Activated naive CD4-positive, alpha-beta T cell treated with anti-CD3 and anti-CD28 coated beads, Interleukin-2, amount 50 U/mL, for 24 hours (primary cell): ENCODE results near the gene PRICKLE3.

Experiments used
- H3K27ac Mint-ChIP-seq: one replicate; pipeline ENCODE4 v1.8.0; 2021; ENCODE audit warnings: mild to moderate bottlenecking, mixed read lengths
- H3K27me3 Mint-ChIP-seq: one replicate; pipeline ENCODE4 v1.8.0; 2021; ENCODE audit warnings: mixed read lengths
- H3K36me3 Mint-ChIP-seq: one replicate; pipeline ENCODE4 v1.8.0; 2021; ENCODE audit warnings: mixed read lengths
- H3K4me1 Mint-ChIP-seq: one replicate; pipeline ENCODE4 v1.8.0; 2021; ENCODE audit warnings: mixed read lengths
- H3K4me3 Mint-ChIP-seq: one replicate; pipeline ENCODE4 v1.8.0; 2021; ENCODE audit warnings: mild to moderate bottlenecking, mixed read lengths
- H3K9me3 Mint-ChIP-seq: one replicate; pipeline ENCODE4 v1.8.0; 2021; ENCODE audit warnings: mixed read lengths

PRICKLE3 gene, protein sequence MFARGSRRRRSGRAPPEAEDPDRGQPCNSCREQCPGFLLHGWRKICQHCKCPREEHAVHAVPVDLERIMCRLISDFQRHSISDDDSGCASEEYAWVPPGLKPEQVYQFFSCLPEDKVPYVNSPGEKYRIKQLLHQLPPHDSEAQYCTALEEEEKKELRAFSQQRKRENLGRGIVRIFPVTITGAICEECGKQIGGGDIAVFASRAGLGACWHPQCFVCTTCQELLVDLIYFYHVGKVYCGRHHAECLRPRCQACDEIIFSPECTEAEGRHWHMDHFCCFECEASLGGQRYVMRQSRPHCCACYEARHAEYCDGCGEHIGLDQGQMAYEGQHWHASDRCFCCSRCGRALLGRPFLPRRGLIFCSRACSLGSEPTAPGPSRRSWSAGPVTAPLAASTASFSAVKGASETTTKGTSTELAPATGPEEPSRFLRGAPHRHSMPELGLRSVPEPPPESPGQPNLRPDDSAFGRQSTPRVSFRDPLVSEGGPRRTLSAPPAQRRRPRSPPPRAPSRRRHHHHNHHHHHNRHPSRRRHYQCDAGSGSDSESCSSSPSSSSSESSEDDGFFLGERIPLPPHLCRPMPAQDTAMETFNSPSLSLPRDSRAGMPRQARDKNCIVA

DNA sequence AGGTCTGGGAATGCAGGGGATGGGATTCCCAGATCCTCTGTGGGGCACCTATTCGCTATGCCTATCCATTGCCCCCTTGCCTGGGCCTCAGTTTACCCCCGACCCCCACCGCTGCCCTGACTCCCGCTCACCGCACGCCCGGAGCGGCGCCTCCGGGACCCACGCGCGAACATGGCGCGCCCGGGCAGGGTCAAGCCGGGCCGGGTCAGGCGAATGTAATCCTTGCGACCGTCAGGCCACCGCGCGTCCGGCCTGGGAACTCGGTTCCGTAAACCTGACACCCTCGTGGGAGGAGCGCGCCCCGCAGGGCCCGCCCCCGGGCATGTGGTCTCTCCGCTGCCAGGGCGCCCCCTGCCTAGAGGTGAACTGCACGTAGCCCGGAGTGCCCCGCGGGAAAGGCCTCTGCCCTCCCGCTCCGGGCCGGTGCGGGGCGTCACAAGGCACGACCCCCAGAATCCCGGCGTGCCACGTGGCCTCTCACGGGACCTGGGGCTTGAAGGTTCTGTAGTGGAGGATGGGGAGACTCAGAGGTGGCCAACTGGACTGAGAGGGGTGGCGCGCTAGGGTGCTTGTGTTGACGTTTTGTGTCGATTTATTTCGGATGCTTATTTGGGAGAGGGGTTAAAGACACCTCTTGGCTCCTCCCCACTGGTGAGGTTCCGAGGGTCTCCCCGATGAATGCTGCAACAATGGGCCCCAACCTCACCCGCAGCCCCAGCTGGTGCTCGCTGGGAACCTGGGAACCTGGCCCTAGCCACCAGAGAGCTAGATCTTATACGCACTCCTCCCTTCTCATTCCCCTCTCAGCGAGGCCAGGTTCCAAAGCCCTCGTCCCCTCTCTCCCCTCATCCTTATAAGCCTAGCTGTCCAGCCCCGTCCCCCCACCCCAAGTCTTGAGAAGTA is at the start of gene PRICKLE3:
Gene PRICKLE3, minus strand, starts transcription at position 249 of the 903 bp plus-strand sequence. Its CDS starts 76 bp downstream, at position 173.
- H3K9me3 Mint-ChIP-seq = no peaks in the 10 kb centered on the region
- H3K27ac Mint-ChIP-seq = peak within 1 kb of the TSS; percentile 46
- H3K27me3 Mint-ChIP-seq = no peaks in the 10 kb centered on the region
- peak within 1 kb of the TSS; percentile 81 for H3K4me3 Mint-ChIP-seq
- H3K36me3 Mint-ChIP-seq = no peaks in the 10 kb centered on the region
- peaks cover 6% of the 10 kb centered on the region for H3K4me1 Mint-ChIP-seq

DNA sequence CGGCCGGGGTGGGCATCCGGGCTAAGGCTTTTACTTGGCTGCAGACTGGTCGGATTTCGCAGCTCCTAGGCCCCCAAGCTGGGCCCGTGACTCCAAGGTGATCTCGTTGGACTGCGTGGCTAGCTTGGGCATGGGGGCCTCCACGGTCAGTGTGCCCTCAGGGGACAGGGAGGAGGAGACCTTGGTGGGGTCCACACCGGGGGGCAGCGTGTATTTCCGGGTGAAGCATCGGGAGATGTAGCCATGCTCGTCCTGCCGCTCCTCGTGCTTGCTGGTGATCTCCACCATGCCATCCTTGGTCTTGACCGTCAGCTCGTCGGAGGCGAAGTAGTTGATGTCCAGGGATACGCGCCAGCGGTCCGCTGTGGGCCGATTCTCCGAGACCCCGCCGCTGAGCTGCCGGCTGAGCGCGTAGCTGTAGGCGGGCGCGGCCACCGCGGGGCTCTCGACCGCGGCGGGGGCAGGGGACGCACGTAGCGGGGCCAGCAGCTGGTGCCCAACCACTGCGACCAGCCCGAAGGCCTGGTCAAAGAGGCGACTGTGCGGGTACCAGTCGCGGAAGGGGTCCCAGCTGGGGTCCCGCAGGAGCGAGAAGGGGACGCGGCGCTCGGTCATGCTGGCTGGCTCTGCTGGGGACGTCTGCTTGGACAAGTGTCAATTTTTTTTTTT is 47.8 kb upstream of the PRICKLE3 start:
- peaks cover 18% of the 10 kb centered on the region for H3K4me1 Mint-ChIP-seq
- peaks cover 2% of the 10 kb centered on the region for H3K36me3 Mint-ChIP-seq
- H3K9me3 Mint-ChIP-seq = no peaks in the 10 kb centered on the region
- H3K4me3 Mint-ChIP-seq = no peak overlapping the region
- H3K27ac Mint-ChIP-seq = no peak overlapping the region
- no peaks in the 10 kb centered on the region for H3K27me3 Mint-ChIP-seq

DNA sequence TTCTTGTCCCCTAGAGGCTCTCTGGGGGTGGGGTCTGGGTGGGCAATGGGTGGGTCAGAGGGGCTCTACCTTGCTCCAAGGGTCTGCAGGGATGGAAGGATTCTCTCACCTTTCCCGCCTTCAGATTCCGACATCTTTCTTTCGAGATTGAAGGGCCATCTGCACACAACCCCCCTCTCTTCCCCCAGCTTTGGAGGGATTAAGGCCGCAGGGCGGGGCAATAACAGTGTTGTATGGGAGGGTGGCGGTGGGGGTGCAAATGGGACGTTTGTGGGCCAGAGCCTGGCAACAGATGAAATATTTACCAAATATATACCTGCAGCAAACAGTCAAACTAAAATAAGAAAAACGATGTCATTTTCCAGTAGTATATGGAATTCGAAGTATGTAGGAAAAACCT is 47.0 kb upstream of the PRICKLE3 start, which contains the start of gene CACNA1F:
Gene CACNA1F, minus strand, starts transcription at position 165 of the 400 bp plus-strand sequence. Its CDS starts 31 bp downstream, at position 134.
- peak within 1 kb of the TSS; percentile 59 for H3K27ac Mint-ChIP-seq
- peaks cover 15% of the 10 kb centered on the region for H3K4me1 Mint-ChIP-seq
- H3K27me3 Mint-ChIP-seq = no peaks in the 10 kb centered on the region
- peaks cover 2% of the 10 kb centered on the region for H3K36me3 Mint-ChIP-seq
- no peak within 1 kb of the TSS for H3K4me3 Mint-ChIP-seq
- H3K9me3 Mint-ChIP-seq = no peaks in the 10 kb centered on the region

DNA sequence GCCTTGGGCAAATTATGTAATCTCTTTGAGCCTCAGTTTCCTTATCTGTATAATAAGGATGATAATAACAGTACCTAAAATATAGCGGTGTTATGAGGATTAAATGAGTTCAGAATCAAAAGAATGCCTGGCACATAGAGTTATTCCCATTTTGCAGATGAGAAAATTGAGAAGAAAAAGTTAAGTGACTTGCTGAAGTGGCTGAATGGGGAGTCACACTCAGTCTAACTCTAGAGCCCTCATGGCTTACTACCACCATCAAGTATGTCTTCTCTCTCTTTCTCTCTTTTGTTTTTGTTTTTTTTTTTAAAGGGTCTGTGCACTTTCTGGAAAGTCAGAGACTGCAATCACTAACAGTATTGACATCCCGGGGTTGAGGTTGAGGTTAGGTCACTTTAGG is 46.4 kb upstream of the PRICKLE3 start:
- H3K9me3 Mint-ChIP-seq = no peaks in the 10 kb centered on the region
- no peak overlapping the region for H3K4me3 Mint-ChIP-seq
- H3K4me1 Mint-ChIP-seq = peaks cover 15% of the 10 kb centered on the region
- peak overlapping the region; percentile 59 for H3K27ac Mint-ChIP-seq
- H3K36me3 Mint-ChIP-seq = peaks cover 2% of the 10 kb centered on the region
- H3K27me3 Mint-ChIP-seq = no peaks in the 10 kb centered on the region

DNA sequence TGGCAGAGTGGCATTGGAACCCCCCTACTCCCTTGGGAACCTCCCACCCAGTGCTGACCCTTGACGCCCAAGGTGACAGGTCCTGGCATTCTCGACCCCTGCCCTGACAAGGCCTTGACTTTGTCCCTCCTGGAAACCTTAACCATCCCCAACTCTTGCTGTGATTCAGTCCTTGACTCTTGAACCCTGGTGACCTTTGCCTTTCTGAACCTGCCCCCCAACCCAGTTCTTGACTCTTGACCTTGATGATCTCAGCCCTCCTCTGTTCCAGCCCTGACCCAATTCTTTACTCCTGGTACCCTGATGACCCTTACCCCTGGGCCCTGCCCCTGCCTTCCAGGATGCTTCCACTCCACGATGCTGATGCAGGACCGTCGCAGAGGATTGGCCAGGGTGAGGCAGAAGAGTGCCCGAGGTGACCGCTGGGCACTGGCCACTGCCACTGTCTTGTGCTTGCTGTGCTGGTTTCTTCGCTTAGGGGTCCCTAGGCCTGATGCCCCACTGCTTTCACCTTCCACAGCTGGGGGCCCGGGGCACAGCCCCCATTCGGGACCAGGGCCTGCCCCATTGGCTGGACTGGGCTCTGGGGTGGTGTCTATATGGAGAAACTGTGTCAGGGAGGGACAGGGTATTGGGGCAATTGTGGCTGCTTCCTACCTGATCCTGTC is 45.3 kb upstream of the PRICKLE3 start:
- H3K36me3 Mint-ChIP-seq = no peaks in the 10 kb centered on the region
- H3K4me3 Mint-ChIP-seq = peak overlapping the region; percentile 79
- H3K27ac Mint-ChIP-seq = peak overlapping the region; percentile 82
- H3K4me1 Mint-ChIP-seq = peaks cover 5% of the 10 kb centered on the region
- no peaks in the 10 kb centered on the region for H3K9me3 Mint-ChIP-seq
- H3K27me3 Mint-ChIP-seq = no peaks in the 10 kb centered on the region

DNA sequence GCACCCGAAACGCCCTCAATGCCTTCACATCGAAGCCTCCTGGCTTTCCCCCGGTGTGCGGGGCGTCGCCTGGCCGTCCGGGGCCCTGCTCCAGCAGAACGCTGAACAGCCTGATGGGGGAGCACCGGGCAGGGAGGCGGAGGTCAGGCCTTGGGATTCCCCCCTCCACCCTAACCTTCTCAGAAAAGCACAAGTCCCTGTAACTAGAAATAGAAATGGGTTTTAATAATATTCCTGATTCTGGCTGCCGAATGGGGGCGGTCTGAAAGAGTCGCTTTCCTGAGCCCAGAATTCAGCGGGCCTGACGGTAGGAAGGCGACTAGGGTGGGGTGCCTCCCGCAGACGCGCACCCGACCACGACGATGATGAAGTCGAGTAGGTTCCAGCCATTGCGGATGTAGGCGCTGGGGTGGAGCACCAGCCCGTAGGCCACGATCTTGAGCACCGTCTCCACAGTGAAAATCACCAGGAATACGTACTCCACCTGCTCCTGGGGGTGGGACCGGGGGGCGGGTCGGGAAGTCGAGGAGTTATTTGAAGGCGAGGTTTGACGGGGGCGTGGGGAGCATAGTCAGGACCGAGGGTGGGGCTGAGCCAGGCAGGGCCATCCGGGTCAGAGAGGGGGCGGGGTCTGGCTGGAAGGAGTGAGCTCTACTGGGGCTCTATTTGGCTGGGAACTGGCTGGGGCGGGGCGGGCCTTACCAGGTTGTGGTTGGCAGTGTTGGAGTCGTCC is 44.5 kb upstream of the PRICKLE3 start:
- Mint-ChIP-seq H3K4me1 (peaks cover 5% of the 10 kb centered on the region), H3K27ac (peak overlapping the region; percentile 46), H3K4me3 (peak overlapping the region; percentile 79), H3K27me3 (no peaks in the 10 kb centered on the region), H3K36me3 (no peaks in the 10 kb centered on the region), H3K9me3 (no peaks in the 10 kb centered on the region)

DNA sequence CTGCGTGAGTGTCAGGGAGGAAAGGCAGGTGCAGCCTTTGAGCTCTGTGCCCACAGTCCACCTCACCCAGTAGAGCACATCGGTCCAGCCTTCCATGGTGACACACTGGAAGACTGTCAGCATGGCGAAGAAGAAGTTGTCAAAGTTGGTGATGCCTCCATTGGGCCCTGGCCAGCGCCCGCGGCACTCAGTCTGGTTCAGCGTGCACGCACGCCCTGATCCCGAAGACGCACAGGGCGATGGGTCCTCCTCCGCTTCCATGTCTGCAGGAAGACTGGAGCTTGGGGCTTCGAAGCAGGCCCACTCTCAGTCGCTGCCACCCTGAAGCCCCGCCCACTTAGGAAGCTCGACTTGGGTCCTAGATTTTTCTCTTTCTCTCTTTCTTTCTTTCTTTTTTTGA is 42.0 kb upstream of the PRICKLE3 start:
- no peak overlapping the region for H3K27ac Mint-ChIP-seq
- no peaks in the 10 kb centered on the region for H3K36me3 Mint-ChIP-seq
- no peaks in the 10 kb centered on the region for H3K27me3 Mint-ChIP-seq
- no peaks in the 10 kb centered on the region for H3K9me3 Mint-ChIP-seq
- no peaks in the 10 kb centered on the region for H3K4me1 Mint-ChIP-seq
- H3K4me3 Mint-ChIP-seq = no peak overlapping the region

DNA sequence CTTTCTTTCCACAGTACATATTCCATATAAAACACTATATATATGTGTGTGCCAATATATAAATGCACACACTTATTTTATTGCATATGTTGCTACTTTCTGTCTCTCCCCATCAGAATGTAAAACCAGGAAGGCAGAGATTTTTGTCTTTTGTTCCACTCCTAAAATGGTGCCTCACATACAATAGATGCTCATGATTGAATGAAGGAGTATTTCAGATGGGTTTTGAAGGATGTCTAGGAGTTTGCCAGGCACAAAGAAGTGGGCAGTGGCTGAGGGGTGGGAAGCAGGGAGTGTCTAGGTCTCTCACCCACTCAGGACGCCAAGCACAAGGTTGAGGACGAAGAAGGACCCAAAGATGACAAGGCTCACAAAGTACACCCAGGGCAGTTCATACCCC is 41.6 kb upstream of the PRICKLE3 start:
- Mint-ChIP-seq H3K4me3 (no peak overlapping the region), H3K9me3 (no peaks in the 10 kb centered on the region), H3K36me3 (no peaks in the 10 kb centered on the region), H3K27me3 (no peaks in the 10 kb centered on the region), H3K4me1 (no peaks in the 10 kb centered on the region), H3K27ac (no peak overlapping the region)

DNA sequence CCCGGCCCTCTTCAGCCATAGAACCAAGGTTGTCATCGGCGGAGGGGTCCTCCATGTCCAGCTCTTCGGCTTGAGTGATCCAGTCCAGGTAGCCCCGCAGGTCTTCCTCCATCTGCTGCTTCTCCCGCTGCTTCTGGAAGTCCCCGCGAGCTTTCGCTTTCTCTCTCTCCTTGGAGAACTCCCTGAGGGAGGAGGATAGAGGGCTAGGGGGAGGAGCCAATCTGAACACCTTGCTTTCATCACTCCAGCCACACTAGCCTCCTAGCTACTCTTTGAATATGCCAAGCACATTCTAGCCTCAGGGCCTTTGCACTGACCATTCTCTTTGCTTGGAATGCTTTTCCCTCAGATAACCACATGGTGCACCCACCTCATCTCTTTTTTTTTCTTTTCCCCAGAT is 40.8 kb upstream of the PRICKLE3 start:
- H3K36me3 Mint-ChIP-seq = no peaks in the 10 kb centered on the region
- no peaks in the 10 kb centered on the region for H3K9me3 Mint-ChIP-seq
- no peaks in the 10 kb centered on the region for H3K27me3 Mint-ChIP-seq
- H3K4me3 Mint-ChIP-seq = no peak overlapping the region
- H3K27ac Mint-ChIP-seq = no peak overlapping the region
- no peaks in the 10 kb centered on the region for H3K4me1 Mint-ChIP-seq

DNA sequence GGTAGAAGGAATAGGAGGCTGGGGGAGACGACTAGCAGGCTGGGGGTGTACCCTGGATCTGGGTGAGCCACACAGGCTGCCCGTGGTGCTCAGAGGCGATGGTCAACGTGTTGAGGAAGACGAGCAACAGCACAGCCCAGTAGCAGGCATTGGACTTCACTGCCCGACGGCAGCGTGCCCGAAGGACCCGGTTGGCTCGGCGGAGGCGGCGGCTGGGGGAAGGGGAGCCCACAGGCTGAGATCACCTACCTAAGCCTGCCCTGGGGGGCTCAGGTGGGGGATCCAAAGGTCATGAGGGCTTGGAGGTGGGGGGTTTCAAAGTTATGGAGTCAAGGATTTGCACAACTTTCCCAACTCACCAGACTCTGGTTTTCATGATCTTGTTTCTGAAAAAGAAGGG is 39.7 kb upstream of the PRICKLE3 start:
- no peaks in the 10 kb centered on the region for H3K27me3 Mint-ChIP-seq

DNA sequence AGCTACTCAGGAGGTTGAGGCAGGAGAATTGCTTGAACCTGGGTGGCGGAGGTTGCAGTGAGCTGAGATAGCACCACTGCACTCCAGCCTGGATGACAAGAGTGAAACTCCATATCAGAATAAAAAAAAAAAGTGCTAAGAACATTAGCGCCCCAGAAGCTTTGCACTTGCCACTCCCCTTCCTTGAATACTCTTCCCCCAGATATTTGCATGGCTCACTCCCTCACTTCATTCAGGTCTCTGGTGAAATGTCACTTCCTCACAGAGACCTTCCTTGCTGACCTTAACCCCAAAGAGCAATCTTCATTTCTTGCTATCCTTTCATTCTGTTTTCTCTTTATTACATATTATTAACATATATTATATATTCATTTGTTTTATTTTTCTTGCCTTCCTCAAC is 35.7 kb upstream of the PRICKLE3 start:
- Mint-ChIP-seq H3K27ac (no peak overlapping the region), H3K4me3 (no peak overlapping the region), H3K36me3 (no peaks in the 10 kb centered on the region), H3K9me3 (no peaks in the 10 kb centered on the region), H3K4me1 (no peaks in the 10 kb centered on the region), H3K27me3 (no peaks in the 10 kb centered on the region)

More for the DNA sequence above, 39.7 kb upstream of the PRICKLE3 start:
- no peaks in the 10 kb centered on the region for H3K4me1 Mint-ChIP-seq
- no peak overlapping the region for H3K4me3 Mint-ChIP-seq
- H3K27ac Mint-ChIP-seq = no peak overlapping the region
- H3K9me3 Mint-ChIP-seq = no peaks in the 10 kb centered on the region
- no peaks in the 10 kb centered on the region for H3K36me3 Mint-ChIP-seq

DNA sequence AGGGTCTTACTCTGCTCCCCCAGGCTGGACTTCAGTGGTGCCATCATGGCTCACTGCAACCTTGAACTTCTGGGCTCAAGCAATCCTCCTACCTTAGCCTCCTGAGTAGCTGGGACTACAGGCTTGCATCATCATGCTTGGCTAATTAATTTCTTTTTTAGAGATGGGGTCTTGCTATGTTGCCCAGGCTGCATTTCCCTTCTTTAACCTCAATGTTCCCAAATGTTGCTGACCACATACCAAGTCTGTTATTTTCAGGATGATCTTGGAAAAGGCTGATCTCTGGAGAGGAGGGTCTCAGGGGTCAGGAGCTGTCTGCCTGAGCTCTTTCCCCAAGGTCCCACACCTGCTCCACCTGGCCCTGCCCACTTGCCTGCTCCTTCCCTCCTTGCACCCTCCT is 33.9 kb upstream of the PRICKLE3 start:
- Mint-ChIP-seq H3K36me3 (no peaks in the 10 kb centered on the region), H3K9me3 (no peaks in the 10 kb centered on the region), H3K27me3 (no peaks in the 10 kb centered on the region), H3K27ac (no peak overlapping the region), H3K4me1 (no peaks in the 10 kb centered on the region), H3K4me3 (no peak overlapping the region)

DNA sequence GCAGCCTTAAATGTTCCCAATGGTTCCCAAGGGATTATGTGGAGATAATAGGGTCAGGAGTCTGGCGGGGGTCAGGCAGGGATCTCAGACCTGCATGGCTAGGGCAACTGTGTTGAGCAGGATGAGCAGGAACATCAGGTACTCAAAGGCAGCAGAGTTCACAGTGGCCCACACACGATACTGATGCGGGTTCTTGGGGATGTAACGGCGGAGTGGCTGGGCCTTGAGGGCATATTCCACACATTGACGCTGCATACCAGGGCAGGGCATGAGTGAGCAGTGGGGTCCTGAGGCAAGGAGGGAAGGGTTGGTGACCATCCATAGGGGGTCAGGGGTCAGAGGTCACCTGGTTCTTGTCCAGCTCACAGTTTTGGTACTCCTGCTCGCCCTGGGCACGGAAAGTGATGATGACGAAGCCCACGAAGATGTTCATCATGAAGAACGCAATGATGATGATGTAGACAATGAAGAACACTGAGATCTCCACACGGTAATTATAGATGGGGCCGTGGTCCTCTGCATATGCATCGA is 28.9 kb upstream of the PRICKLE3 start:
- no peaks in the 10 kb centered on the region for H3K4me1 Mint-ChIP-seq
- H3K4me3 Mint-ChIP-seq = no peak overlapping the region
- no peaks in the 10 kb centered on the region for H3K27me3 Mint-ChIP-seq
- no peaks in the 10 kb centered on the region for H3K9me3 Mint-ChIP-seq
- H3K27ac Mint-ChIP-seq = no peak overlapping the region
- H3K36me3 Mint-ChIP-seq = peaks cover 1% of the 10 kb centered on the region

DNA sequence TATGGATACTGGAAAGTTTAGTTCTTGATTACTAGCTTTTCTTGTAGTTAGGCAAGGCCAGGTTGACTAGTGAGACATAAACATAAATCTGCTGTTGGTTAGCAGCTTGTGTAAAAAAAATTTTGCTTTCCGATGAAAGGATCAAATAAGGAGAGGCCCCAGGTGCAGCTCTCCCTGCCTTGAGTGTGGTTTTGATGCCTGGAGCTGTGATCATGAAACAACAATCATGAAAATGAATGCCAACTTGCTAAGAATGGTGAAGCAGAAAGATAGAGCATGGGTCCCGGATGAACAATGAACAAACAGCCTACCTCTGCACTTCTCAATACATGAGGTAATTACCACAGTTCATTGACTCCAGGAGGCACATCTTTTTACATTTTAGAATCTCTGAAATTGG is 28.2 kb upstream of the PRICKLE3 start:
- Mint-ChIP-seq H3K4me3 (no peak overlapping the region), H3K4me1 (no peaks in the 10 kb centered on the region), H3K27ac (no peak overlapping the region), H3K9me3 (no peaks in the 10 kb centered on the region), H3K36me3 (peaks cover 1% of the 10 kb centered on the region), H3K27me3 (no peaks in the 10 kb centered on the region)
